Left cardiac atrium (tissue), 4 donors: Measurements from ENCODE around the gene EIPR1. TPM values are rescaled to one million over a fixed set of nuclear protein-coding genes. Genes with fewer than 3 reads are reported as not detected.

Experiments used
- ATAC-seq, 2 donors: fragments of 200-7000 bp; cut with Tn5 transposase; one replicate each; pipeline ENCODE4 v1.9.1; 2020; ENCODE audit warnings: mild to moderate bottlenecking in 2 of 2, moderate library complexity in 2 of 2
- DNase-seq: peaks from one replicate; pipeline ENCODE4 v3.0.0-alpha.2; 2020
- intact Hi-C, 2 donors: fragments of 100-400 bp; cut with DNase I; formaldehyde crosslinking; loops; one replicate each; pipeline versions ENCODE4 v1.14.1 to v1.15.1; 2022 to 2023
- total RNA-seq, 2 donors: library from RNA; stranded (reverse); fragmentation: NEBNext Ultra II Directional; extraction: Animal tissue kit (Norgen Biotek cat#: 25700); gene quantifications; one replicate each; pipeline ENCODE4 v1.2.1, GENCODE V29; 2021
- donor health status: DM: no; HTN: yes; CAD: no.
- donor health status: DM: no; HTN: yes; CAD: no; lungs with severe emphysema.
- donor health status: DM: yes; HTN: yes; CAD: no.
- donor health status: Dilated cardiomyopathy.

EIPR1 gene
- total RNA-seq, 2 donors from 2014 or later = 11.0 to 11.4 TPM

DNA sequence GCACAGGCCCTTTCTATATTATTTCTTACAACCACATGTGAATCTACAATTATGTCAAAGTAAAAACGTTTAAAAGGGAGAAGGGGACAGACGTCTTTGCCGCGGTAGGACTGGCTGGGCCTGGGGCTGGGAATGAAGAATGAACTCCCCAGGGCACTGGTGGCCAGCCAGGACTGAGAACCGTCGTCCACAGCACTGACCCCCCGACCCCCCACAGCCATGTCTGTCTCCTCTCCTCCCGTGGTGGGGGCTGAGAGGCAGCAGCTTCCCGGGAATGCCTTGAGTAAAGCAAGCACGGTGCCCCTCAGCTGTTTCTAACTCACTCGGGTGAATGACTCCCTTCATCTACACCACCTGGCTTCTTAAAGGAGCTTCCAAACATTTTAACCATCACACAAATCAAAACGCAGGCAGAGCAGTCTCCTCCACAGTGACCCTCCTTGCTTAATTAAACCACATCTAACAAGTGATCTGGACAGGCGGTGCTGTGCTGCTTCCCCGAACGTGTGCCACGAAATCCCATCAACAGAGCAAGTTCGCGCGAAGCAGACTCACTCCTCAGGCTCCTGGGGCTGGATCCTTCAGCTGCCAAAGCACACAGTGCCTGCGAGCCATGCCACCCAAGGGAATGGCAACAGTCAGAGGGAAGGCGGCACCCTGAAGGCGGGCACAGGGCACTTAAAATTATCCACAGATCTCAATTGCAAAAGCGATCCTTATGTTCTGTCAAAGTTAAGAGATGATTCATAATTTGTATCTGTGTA, 217.7 kb downstream of the EIPR1 start:
- intact Hi-C loops = no loop called here
- ATAC-seq (no peak), DNase-seq (no peak)

DNA sequence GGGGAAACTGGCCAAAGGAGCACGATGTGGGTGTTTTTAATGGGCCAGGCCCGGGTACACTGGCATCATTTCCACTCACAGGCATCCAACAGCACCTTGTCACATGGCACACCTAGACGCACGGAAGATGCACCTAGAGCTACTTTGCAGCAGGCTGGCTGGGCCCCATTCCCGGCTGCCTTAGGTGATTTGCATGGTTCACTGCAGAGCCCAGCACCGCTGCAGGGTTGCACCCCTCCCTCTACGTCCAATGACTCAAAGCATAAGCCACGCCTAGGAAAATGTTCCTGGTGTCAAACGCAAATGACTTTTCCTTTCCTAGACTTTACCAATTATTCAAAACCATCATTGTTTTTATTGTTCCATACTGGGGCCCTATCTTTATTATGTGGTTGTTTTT, 222.9 kb downstream of the EIPR1 start:
- intact Hi-C loops = no loop called here
- ATAC-seq = no peak
- DNase-seq = no peak

DNA sequence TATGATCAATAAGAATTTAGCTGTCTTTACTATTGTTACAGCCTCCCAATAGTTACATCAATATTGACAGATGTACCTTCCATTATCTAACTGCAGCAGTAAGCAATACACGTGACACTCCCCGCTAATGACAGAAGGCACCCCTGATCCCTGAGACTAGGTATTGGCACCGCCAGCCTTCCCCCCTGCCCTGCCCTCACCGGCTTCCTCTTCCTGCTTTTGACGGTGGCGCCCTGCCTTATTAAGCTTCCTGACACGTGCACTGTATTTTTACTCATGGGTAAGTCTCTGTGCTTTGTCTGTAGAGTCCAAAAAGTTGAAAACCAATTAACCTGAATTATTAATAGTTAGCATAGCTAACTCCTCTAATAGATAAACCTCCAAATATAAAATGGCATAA, 223.5 kb downstream of the EIPR1 start:
- ATAC-seq (no peak), DNase-seq (no peak)
- intact Hi-C loops = no loop called here

DNA sequence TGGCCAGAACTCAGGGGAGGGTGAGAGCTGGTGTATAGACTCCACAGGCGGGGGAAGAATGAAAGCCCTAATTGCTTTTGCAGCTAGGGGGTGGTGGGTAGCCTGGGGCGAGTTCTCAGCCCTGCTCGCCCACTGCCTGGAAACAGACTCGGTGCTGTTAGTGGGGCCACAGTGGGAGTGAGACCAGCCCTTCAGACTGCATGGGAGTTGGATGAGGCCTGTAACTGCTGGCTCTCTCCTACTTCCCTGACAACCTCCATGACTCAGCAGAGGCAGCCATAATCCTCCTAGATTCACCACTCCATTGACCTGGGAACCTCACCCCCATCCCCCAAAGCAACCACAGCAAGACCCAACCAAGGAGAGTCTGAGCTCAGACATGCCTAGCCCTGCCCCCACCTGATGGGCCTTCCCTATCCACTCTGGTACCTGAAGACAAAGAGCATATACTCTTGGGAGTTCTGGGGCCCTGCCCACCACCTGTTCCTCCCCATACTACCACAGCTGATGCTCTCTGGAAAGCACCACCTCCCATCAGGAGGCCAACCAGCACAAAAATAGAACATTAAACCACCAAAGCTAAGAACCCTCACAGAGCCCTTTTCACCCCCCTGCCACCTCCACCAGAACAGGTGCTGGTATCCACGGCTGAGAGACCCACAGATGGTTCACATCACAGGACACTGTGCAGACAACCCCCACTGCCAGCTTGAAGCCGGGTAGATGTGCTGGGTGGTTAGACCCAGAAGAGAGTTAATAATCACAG, 226.3 kb downstream of the EIPR1 start:
- intact Hi-C loops = no loop called here
- DNase-seq (no peak), ATAC-seq (no peak)

DNA sequence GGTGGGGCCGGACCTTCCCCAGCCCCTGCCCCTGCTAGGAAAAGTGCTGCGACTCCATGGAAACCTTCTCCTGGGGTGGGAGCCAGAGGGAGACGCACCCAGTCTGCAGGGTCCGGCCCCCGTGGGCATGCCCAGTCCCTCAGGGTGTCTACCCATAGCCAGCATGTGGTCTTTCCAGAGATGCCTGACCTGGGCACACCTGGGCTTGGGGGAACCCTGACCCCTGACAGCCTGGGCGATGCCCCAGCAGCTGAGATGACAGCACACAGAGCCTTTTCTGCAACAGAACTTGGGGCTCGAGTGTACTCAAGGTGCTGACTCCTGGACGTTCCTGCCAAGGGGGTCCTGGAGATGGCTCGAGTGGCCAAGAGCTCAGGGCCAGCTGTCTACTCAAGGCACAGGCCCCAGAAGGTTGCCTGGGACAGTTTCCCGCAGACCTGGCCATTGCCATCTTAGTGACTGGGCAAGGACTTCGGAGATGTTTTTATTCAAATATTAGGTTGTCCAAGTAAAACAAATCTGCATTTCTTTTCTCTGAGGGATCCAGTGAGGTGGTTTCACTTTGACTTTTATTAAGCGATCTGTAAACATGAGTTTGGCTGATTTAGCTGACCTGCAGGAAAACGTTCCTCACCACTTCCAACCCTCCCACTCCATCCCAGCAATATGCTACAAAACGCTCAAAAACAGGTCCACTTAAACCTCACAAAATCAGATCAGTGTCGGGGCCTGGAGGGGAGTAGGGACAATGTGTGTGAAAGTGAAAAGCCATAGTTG, 228.0 kb downstream of the EIPR1 start:
- ATAC-seq (no peak), DNase-seq (no peak)
- intact Hi-C loops = no loop called here

DNA sequence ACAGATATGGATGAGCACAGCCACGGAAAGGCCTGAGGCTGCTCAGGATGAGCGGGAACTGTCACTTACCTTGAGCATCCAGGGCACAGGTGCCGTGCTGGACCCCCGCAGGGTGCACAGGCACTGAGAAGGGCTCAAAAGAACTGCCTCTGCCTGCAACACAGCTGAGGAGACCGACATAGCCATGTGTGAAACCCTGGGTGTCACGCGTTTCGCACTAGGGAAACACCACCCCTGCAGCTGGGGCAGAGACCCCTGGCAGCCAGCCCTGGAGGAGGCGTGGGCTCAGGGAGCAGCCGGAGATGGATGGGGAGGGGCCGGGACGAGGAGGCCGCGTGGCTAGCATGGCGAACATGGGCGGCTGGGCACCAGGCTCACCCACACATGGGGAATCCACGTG, 228.9 kb downstream of the EIPR1 start:
- ATAC-seq = no peak
- DNase-seq = no peak
- intact Hi-C loops = no loop called here

DNA sequence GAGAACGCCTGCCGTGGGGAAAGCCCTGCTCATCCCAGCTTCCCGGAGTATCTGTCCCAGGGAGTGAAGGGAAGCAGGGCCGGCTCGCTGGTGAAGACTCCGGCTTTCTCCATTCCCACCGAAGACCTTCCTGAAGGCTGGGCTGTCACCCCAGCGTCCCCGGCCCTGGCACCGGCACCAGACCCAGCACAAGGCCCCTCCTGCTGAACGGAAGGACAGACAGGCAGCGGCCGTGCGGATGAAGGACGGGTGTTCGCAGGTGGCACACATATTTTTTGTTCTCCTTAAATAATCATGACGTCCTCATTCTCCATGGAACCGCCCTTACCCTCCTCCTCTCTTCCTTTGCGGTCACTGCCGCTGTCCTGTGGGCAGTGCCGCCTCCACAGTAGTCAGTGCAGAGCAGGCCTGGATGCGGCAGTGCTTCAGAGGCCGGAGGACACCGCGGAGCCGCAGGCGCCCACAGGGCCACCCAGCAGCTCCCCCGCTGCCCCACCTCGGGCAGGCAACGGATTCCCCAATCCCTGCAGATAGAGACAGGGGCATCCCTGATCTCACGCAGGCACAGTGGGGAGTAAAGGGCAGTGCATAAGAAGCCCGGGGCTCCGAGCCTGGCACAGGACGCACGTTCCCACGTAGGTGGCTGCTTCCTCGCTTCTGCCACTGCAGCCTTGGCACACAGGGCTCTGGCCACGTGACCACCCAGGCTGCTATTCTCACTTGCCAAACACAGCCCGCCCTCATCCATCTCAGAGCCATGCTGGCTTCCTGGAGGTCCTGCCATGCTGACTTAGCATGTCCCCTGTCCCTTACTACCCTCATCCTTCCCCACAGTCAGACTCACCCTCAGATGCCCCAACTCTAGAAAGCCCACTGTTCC, 229.7 kb downstream of the EIPR1 start:
- no peak for DNase-seq
- ATAC-seq = no peak
- intact Hi-C loops = no loop called here

DNA sequence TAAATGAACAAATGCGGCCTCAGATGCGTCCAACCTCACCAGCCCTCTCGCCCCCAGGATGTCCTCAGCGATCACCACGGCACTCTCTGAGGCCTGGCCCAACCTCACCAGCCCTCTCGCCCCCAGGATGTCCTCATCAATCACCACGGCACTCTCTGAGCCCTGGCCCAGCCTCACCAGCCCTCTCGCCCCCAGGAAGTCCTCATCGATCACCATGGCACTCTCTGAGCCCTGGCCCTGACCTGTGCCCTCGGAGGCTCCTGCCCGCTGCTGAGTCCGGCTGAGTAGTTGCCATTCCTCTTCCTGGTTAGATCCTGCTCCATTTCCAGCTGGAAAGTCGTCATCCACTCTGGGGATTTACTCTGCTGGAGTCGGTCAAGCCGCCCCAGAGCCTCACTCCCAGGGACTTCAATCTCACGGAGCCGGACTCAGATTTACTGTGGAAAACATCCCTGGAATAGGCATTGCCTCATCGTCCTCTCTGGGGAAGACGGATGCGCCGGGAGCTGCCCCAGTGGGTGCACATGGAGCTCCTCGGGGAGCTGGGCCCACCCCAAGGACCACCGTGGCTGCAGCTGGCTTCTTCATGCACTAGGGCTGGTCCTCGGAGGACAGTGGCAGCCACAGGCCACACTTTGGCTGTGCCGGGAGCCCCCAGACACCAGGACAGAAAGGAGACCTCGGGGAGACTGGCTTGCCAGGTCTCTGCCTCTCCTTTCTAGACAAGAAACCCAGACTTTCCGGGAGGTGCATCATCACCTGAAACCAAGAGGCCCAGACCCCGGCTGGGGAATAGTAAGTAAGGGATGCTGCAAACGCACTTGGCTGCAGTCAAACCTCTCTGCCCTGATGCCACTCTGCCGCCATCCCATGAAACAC, 230.6 kb downstream of the EIPR1 start:
- intact Hi-C loops = no loop called here
- ATAC-seq (no peak), DNase-seq (no peak)

DNA sequence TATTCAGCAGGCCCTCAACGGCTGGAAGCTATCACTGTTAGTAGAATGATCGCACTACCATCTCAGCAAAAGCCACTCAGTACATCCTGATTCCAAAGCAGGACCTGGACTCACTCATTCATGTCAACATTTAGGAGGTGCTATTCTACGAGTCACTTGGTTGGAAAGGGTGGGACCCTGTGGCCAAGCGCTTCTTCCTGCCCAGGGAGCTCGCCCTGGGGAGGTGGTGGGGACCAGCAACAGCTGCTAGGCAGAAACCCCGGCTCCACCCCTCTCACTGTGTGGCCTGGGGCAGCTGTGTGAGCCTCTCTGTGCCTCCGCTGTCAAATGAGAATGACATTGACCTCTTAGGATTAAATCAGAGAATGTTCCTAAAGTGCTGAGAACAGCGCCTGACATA, 231.4 kb downstream of the EIPR1 start:
- ATAC-seq (no peak), DNase-seq (no peak)
- intact Hi-C loops = no loop called here

DNA sequence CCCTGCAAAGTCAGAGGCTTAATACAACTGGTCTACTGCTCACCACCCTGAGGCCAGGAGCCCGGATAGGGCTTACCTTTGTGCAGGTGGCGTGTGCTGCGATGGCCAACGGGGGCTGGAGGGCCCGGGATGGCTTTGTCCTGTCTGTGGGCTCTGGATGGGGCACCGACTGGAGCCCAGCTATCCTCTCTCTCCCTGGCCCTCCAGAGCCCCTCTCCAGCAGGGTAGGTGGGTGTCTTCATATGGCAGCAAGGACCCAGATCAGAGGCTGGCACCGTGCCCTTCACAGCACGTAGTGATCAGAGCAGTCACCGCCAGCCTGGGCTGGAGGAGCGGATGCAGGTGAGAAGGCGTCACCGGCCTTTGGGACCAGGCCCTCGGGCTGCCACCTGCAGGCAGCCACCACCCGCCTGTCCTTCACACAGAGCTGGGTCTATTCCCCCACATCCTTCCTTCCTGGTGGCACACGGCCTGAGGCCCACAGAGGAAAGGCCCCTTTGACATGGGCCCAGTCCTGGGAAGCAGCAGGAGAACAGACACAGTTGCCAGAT, 232.1 kb downstream of the EIPR1 start:
- DNase-seq (no peak), ATAC-seq (no peak)
- intact Hi-C loops = no loop called here

DNA sequence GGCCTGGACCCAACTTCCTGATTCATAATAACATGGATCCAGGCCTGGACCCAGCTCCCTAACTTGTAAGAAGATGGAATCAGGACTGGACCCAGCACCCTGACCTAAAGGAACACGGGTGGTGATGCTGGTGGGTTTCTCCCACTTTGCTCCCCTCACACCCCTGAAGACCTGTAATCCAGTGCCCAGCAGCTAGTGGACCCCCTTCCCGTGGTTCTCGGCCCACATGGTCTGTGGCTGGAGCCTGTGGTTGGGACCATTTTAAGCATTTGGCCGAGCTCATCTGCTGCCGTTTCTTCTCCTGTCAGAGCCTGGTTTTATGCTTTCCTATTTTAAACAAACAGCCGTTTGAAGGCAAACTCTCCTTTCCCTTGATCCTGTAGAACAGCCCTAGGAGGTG, 232.8 kb downstream of the EIPR1 start:
- DNase-seq = no peak
- intact Hi-C loops = no loop called here

DNA sequence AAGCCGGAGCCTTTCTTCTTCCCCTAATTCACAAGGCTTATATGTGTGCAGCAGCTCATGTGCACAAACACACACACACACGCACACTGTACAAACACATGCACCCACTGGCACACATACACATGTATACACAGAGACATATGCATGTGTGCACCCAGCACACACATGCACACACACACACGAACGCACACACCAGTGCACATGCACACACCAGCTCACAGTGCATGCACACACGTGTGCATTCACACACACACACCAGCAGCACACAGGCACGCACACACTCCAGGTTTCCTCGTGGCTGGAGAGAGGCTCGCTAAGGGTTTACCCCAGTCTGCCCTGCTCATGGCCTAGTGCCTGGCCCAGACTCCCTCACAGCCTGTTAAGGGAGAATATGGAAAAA, 234.0 kb downstream of the EIPR1 start:
- ATAC-seq = no peak
- no peak for DNase-seq
- intact Hi-C loops = no loop called here

More for the DNA sequence above, 232.8 kb downstream of the EIPR1 start:
- ATAC-seq = no peak

DNA sequence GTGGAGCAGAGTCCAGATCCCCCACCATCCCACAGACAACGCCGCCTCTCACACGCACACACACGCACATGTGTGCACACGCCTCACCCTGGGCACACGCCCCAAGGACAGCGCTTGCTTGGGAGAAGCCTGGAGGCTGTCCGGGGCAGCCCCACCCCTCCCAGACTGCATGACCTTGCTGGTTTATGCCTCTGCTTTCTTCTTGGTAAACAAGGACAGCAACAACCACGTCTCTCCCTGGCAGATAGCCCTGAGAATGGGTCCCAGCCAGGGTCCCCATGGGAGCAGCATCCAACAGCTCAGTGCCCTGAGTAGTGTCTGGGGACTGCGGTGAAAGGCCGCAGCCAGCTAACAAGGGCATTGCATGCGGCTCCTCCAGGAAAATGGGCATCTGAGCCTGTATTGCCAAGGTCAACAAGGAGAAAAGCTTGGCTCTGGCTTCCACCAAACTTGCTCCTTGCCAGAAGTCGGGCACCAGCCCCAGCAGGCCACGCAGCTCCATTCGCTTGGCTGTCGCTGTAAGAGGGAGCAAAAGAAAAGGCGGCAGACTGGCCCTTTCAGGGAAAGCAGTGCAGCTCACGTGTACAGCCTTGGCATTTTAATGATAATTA, 234.6 kb downstream of the EIPR1 start:
- ATAC-seq = peak in 1 of 2 donors; percentile 23

DNA sequence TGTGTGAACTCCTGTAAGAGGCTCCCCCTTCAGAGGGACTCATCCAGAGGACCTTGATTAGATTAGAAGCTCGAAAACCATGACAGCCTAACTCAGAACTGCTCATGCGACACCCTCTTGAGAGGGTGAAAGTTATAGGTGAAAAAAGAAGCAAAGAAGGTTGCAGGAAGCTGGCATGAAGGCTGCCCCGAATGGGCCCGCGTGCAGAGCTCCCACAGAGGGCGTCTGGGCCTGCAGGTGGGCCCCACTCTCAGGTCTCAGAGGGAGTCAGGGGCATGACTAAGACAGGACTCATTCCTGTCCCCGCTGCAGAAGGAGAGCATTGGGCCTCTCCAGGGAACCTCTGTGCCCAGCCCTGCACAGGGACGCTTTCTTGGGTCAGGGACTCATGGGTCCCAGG, 235.4 kb downstream of the EIPR1 start:
- DNase-seq (no peak), ATAC-seq (no peak)
- intact Hi-C loops = no loop called here

More for the DNA sequence above, 234.6 kb downstream of the EIPR1 start:
- DNase-seq = no peak
- intact Hi-C loops = no loop called here

DNA sequence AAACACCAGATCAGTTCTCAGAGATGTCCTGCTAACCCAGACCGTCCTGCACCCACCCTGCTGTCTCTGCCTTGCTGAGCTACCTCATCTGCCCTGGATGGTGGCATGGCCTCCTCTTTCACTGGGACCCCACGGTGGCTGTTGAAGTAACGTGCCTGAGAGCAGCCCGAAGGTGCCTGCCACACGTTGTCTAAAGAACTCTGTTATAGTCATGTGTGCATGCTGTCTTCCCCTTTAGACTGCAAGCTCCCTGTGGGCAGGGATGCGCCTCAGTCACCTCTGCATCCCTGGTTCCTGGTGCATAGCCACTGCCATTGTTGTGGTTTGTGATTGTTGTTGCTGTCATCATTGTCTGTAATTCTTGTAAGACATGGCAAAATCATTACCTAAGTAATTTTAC, 235.9 kb downstream of the EIPR1 start:
- intact Hi-C loops = no loop called here
- ATAC-seq (no peak), DNase-seq (no peak)

DNA sequence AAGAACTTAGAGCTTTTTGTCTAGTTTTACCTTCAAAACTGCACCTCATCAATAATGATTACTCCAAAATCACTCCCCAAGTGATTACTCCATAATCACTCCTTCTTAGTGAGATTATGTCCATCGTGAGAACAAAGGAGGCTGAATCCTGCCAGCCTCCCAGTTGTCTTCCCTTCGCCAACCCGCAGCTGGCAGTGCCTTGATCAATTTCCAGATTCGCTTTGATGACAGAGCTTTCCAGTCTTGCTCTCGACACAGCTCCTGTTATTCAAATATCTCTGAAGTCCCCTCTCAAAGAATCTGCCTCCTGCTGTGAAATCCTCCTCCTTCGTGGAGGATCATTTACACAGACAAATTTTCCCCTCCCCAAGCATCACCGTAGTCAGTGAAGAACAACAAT, 237.7 kb downstream of the EIPR1 start:
- ATAC-seq = no peak
- no peak for DNase-seq
- intact Hi-C loops = no loop called here
